Measurements from ENCODE around the gene TECTA.
"Not testable (repeated sequence)": the region's sequence is repeated elsewhere in the genome, so short reads cannot be mapped to it uniquely, and the experiment has no call there.

The TECTA gene

GRCh38 chr11:121235057-121235456 is 134.0 kb downstream of the TECTA start:
- no peak for DNase-seq (ENCODE audit: low spot score)

- no peak for DNase-seq (ENCODE audit: low spot score)
These were observed 135.3 kb downstream of the TECTA start for GRCh38 chr11:121236115-121237001.

GRCh38 chr11:121237247-121237646 is 136.2 kb downstream of the TECTA start:
- not testable (repeated sequence) for DNase-seq (ENCODE audit: low spot score)

- DNase-seq (ENCODE audit: low spot score) = no peak
These were observed 136.9 kb downstream of the TECTA start for GRCh38 chr11:121237686-121238658.

- no peak for DNase-seq (ENCODE audit: low spot score)
These were observed 137.9 kb downstream of the TECTA start for GRCh38 chr11:121238956-121239355.

GRCh38 chr11:121240001-121240400 is 139.0 kb downstream of the TECTA start:
- not testable (repeated sequence) for DNase-seq (ENCODE audit: low spot score)

- no peak for DNase-seq (ENCODE audit: low spot score)
These were observed 139.7 kb downstream of the TECTA start for GRCh38 chr11:121240650-121241303.

Data from globus pallidus (tissue), 1 donor.